ENCODE results near the gene ITGB1BP1.

Gene ITGB1BP1

DNA sequence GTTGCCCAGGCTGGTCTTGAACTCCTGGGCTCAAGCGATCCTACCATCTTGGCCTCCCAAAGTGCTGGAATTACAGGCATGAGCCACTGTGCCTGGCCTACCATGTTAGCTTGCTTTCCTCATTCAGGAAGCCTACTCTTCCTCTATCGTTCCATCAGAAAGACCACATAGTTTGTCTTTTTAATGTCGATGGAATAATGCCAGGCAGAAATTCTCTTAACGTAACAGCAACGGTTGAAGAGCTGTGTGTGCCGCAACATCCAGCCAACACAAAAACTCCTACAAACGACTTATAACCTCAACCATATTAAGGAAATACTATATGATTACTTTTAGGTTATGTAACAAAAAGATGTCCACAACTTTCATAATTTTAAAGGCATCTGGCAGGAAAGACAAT lies 10.5 kb downstream of the ITGB1BP1 start:
- no peak for TF ChIP-seq CTCF (IDR thresholded peaks at IDR 0.05; ENCODE audit: low read depth, low read length, missing control alignments)
- peaks cover 35% of the 10 kb centered on the region for H3K36me3 ChIP-seq (replicated peaks)
- H3K4me3 ChIP-seq (ENCODE audit: low read depth, low read length), result no peak overlapping the region
- in situ Hi-C loops (cut with HindIII; ENCODE audit: low pct_ligation_motif_present, low sequenced_read_pairs), result no loop called here
- no peak overlapping the region for H3K27ac ChIP-seq
- no peak for DNase-seq
- no peaks in the 10 kb centered on the region for H3K27me3 ChIP-seq (replicated peaks)

- no peak for DNase-seq
- Histone ChIP-seq H3K27me3 (replicated peaks) (no peaks in the 10 kb centered on the region), H3K4me3 (ENCODE audit: low read depth, low read length) (no peak overlapping the region), H3K36me3 (replicated peaks) (peaks cover 47% of the 10 kb centered on the region), H3K27ac (no peak overlapping the region)
- in situ Hi-C loops (cut with HindIII; ENCODE audit: low pct_ligation_motif_present, low sequenced_read_pairs), result no loop called here
- TF ChIP-seq CTCF (IDR thresholded peaks at IDR 0.05; ENCODE audit: low read depth, low read length, missing control alignments), result no peak
These were observed 13.2 kb downstream of the ITGB1BP1 start for GRCh38 chr2:9410108-9410507.

DNA sequence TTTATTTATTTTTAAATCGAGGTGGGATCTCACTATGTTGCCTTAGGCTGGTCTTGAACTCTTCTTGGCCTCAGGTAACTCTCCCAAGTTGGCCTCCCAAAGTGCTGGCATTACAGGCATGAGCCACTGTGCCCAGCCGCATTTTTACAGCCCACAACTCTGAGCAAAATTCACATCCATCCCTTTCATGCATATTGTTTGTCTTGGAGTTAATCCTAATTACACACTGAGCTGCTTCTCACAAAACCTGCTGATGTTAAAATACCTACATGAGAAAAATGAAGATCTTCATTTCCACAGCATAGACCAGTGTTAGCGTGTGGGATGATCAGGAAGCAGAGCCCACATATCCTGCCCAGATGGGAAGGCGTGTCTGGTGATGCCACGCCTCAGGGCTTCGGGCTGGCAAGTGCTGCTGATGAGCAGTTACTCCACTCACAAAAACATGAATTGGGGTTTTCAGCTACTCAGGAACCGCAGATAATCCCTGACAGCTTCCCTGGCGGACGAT lies 14.6 kb downstream of the ITGB1BP1 start:
- DNase-seq, result no peak
- in situ Hi-C loops (cut with HindIII; ENCODE audit: low pct_ligation_motif_present, low sequenced_read_pairs), result no loop called here
- Histone ChIP-seq H3K27me3 (replicated peaks) (no peaks in the 10 kb centered on the region), H3K27ac (no peak overlapping the region), H3K36me3 (replicated peaks) (peaks cover 50% of the 10 kb centered on the region), H3K4me3 (ENCODE audit: low read depth, low read length) (no peak overlapping the region)
- TF ChIP-seq CTCF (IDR thresholded peaks at IDR 0.05; ENCODE audit: low read depth, low read length, missing control alignments), result no peak

DNA sequence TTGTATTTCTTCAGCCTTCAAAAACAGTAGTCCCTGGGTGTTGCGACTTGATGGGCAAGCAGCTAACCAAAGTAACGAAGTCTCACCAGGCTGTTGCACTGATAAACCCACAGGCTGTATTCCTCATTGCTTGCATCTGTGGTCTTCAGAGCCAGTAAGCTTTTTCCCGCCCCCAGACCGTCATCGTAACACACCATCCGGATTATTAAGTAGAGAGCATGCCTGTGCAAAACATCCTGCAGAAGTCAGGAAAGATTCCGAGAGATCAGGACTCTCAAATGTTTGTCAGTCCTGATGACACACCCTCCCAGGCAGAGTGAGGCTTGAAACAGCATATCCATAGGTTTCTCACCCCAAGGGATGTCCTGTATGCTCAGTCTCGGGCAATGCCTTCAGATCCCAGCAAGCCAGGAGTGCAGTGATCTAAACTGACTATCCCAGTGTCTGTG lies 15.9 kb downstream of the ITGB1BP1 start:
- Histone ChIP-seq H3K27ac (no peak overlapping the region), H3K4me3 (ENCODE audit: low read depth, low read length) (no peak overlapping the region), H3K36me3 (replicated peaks) (peaks cover 59% of the 10 kb centered on the region), H3K27me3 (replicated peaks) (no peaks in the 10 kb centered on the region)
- TF ChIP-seq CTCF (IDR thresholded peaks at IDR 0.05; ENCODE audit: low read depth, low read length, missing control alignments), result no peak
- in situ Hi-C loops (cut with HindIII; ENCODE audit: low pct_ligation_motif_present, low sequenced_read_pairs), result no loop called here
- no peak for DNase-seq

DNA sequence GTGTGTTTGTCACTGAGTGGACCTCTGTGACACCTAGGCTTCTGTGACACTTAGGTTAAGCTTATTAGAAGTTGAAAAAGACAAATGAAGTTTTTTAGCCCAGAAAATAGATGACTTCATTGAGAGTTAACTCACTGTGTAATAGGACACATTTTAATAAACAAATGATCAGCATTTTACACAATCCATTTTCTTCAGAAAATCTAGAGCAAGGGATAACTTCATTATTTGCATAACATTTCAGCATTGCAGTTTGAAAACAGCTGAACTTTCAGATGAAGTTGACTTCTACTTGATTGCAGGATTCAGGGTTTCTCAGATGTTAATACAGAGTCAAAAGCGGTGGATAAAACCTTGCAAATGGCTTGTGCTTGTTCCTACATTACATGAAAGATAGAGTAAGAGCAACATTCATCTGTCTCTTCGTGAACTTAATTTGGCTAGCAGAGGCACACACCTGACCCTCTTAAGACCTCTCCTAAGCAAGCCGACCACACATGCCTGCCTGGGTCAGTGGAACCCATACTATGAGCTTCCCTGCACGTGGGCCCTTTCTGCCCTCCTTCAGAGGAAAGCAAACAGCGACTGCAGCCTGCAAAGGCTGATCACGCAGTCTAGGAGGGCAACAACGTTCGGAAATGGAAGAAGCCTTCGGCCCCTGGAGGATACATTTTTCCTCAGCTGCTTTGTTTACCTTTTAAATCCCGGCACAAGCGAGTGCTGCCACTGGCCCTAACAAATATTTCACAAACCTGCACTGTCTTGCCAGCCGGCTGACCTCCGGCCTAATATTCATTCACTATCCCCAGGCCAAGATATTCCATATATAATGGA lies 16.6 kb downstream of the ITGB1BP1 start:
- in situ Hi-C loops (cut with HindIII; ENCODE audit: low pct_ligation_motif_present, low sequenced_read_pairs), result no loop called here
- DNase-seq, result no peak
- no peak for TF ChIP-seq CTCF (IDR thresholded peaks at IDR 0.05; ENCODE audit: low read depth, low read length, missing control alignments)
- no peak overlapping the region for H3K27ac ChIP-seq
- peaks cover 64% of the 10 kb centered on the region for H3K36me3 ChIP-seq (replicated peaks)
- no peak overlapping the region for H3K4me3 ChIP-seq (ENCODE audit: low read depth, low read length)
- H3K27me3 ChIP-seq (replicated peaks), result no peaks in the 10 kb centered on the region

Data from brain microvascular endothelial cell (primary cell).